Endothelial cell of umbilical vein (primary cell): ENCODE data around the gene GAD2. TPM values are rescaled to one million over a fixed set of nuclear protein-coding genes. Genes with fewer than 3 reads are reported as not detected.

ENCODE experiments used
- BruUV-seq: library from RNA; stranded (reverse); fragments of 400-500 nt; replicated peaks from 2 replicates; lab custom pipeline; 2021; lab: Mats Ljungman, UMichigan
- CTCF ChIA-PET: fragments of 300-600, 350-600 bp; sonication (Branson Sonifier 250); formaldehyde crosslinking; loops from one replicate; lab custom pipeline; 2021; ENCODE audit warnings: antibody characterized with exemption, inconsistent platforms; lab: Charles Lee
- POLR2A ChIA-PET: fragments of 300-600, 350-600 bp; sonication (Branson Sonifier 250); formaldehyde crosslinking; loops from one replicate; lab custom pipeline; 2021; ENCODE audit warnings: antibody characterized with exemption, inconsistent platforms; lab: Charles Lee
- DNase-seq: peaks from one replicate; pipeline ENCODE4 v3.0.0-alpha.2; 2011; ENCODE audit warnings: low read depth, low spot score
- FAIRE-seq: peaks from 2 replicates; lab custom pipeline; 2011; peaks lifted over from hg19 to GRCh38; lab: Jason Lieb, UNC
- H2AFZ ChIP-seq: 2 replicates; pipeline ENCODE4 v1.6.0; 2012; ENCODE audit warnings: low read depth, low read length, control low read depth, inconsistent platforms
- H3K27ac ChIP-seq: 2 replicates; pipeline ENCODE4 v1.5.1; 2011; ENCODE audit warnings: low read depth, mild to moderate bottlenecking, control low read depth, low read length, moderate library complexity; ENCODE audit not compliant: insufficient read depth
- H3K27me3 ChIP-seq, 2 experiments: 2 replicates each; pipeline versions ENCODE4 v1.6.0 to v1.6.1; 2011; ENCODE audit warnings: low read length in 2 of 2, mixed read lengths in 1 of 2; ENCODE audit not compliant: control insufficient read depth in 2 of 2, insufficient read depth in 2 of 2
- H3K36me3 ChIP-seq, 2 experiments: 2 replicates in 1 of 2; 3 replicates in 1 of 2; pipeline ENCODE4 v1.5.1; 2011; ENCODE audit warnings: low read length in 2 of 2, mild to moderate bottlenecking in 1 of 2, moderate library complexity in 1 of 2; ENCODE audit not compliant: control insufficient read depth in 2 of 2, insufficient read depth in 2 of 2; ENCODE audit errors: extremely low read depth in 1 of 2
- H3K4me1 ChIP-seq: 3 replicates; pipeline ENCODE4 v1.5.1; 2011; ENCODE audit warnings: mild to moderate bottlenecking, low read length; ENCODE audit not compliant: control insufficient read depth, insufficient read depth; ENCODE audit errors: extremely low read depth
- H3K4me2 ChIP-seq: 2 replicates; pipeline ENCODE4 v1.6.1; 2011; ENCODE audit warnings: low read length, control low read depth, mixed read lengths; ENCODE audit not compliant: insufficient read depth
- H3K4me3 ChIP-seq, 3 experiments: fragments of 200-600 bp in 1 of 3; sonication (generic), shearing (Covaris generic) in 1 of 3; replicated peaks in 1 of 3; 2 replicates each; pipeline ENCODE4 v1.5.1; 2011 to 2016; ENCODE audit warnings: control low read depth in 3 of 3, low read length in 3 of 3, mild to moderate bottlenecking in 2 of 3, inconsistent platforms in 1 of 3, low read depth in 1 of 3, moderate library complexity in 1 of 3; ENCODE audit not compliant: insufficient read depth in 1 of 3
- H3K79me2 ChIP-seq: 2 replicates; pipeline ENCODE4 v1.6.0; 2012; ENCODE audit warnings: low read length, inconsistent platforms; ENCODE audit not compliant: control insufficient read depth, insufficient read depth
- H3K9ac ChIP-seq: replicated peaks from 2 replicates; pipeline ENCODE3; 2011; ENCODE audit warnings: low read length, control low read depth; ENCODE audit not compliant: insufficient read depth; ENCODE audit errors: extremely low read depth
- H3K9me1 ChIP-seq: replicated peaks from 3 replicates; pipeline ENCODE4 v1.6.0; 2011; ENCODE audit warnings: mild to moderate bottlenecking, low read length; ENCODE audit not compliant: control insufficient read depth, insufficient read depth; ENCODE audit errors: extremely low read depth
- H3K9me3 ChIP-seq: replicated peaks from 2 replicates; pipeline ENCODE4 v1.5.1; 2012; ENCODE audit warnings: low read length, inconsistent platforms; ENCODE audit not compliant: control insufficient read depth, insufficient read depth
- H4K20me1 ChIP-seq: replicated peaks from 2 replicates; pipeline ENCODE3; 2011; ENCODE audit warnings: mild to moderate bottlenecking, low read length; ENCODE audit not compliant: control insufficient read depth, insufficient read depth; ENCODE audit errors: extremely low read depth
- CTCF ChIP-seq, 2 donors: IDR thresholded peaks; 1 replicate in 1 of 2; 2 replicates in 1 of 2; pipeline ENCODE4 v1.5.1; 2011; ENCODE audit warnings: low read length in 2 of 2, mild to moderate bottlenecking in 2 of 2, moderate library complexity in 2 of 2, control low read depth in 1 of 2, inconsistent platforms in 1 of 2, low read depth in 1 of 2; ENCODE audit not compliant: insufficient read depth in 1 of 2; ENCODE audit errors: extremely low read depth in 1 of 2
- EZH2 ChIP-seq: IDR thresholded peaks from 2 replicates; pipeline ENCODE4 v1.6.1; 2012; ENCODE audit warnings: borderline replicate concordance, low read depth, mild to moderate bottlenecking, moderate library complexity, low read length, inconsistent platforms; ENCODE audit not compliant: severe bottlenecking
- FOS ChIP-seq: IDR thresholded peaks from 2 replicates; pipeline ENCODE4 v1.6.1; 2011; ENCODE audit warnings: mild to moderate bottlenecking, low read length, moderate library complexity, borderline replicate concordance; ENCODE audit not compliant: insufficient read depth
- GATA2 ChIP-seq: IDR thresholded peaks from 2 replicates; pipeline ENCODE4 v1.7.0; 2011; ENCODE audit warnings: low read depth, mild to moderate bottlenecking, moderate library complexity, mixed read lengths, low read length; ENCODE audit not compliant: insufficient read length, insufficient read depth
- JUN ChIP-seq: IDR thresholded peaks from 2 replicates; pipeline ENCODE4 v1.6.1; 2011; ENCODE audit warnings: borderline replicate concordance, low read depth; ENCODE audit not compliant: insufficient read length, insufficient read depth
- MAX ChIP-seq: IDR thresholded peaks from 2 replicates; pipeline ENCODE4 v1.6.1; 2011; ENCODE audit not compliant: insufficient read depth, insufficient read length
- MYC ChIP-seq: IDR thresholded peaks from one replicate; pipeline ENCODE4 v1.6.1; 2011; ENCODE audit warnings: mild to moderate bottlenecking, low read depth, low read length
- POLR2A ChIP-seq: IDR thresholded peaks from 2 replicates; pipeline ENCODE4 v1.6.1; 2012; ENCODE audit warnings: low read depth, mild to moderate bottlenecking, control low read depth, low read length
- POLR2AphosphoS5 ChIP-seq: IDR thresholded peaks from 2 replicates; pipeline ENCODE4 v1.6.1; 2012; ENCODE audit warnings: low read depth, mild to moderate bottlenecking, control low read depth, low read length, moderate library complexity; ENCODE audit not compliant: insufficient read depth
- dilution Hi-C: fragments of 300-500 bp; cut with MboI; formaldehyde crosslinking; loops from one replicate; pipeline ENCODE4 v1.15.0; 2019; ENCODE audit warnings: low sequenced_read_pairs; ENCODE audit not compliant: extremely low pct_ligation_motif_present
- intact Hi-C: fragments of 100-400 bp; cut with micrococcal nuclease; formaldehyde crosslinking; loops from one replicate; pipeline ENCODE4 v1.10.0; 2022
- polyA plus RNA-seq, 4 experiments: library from polyadenylated mRNA; depleted of rRNA in 3 of 4; stranded (reverse) in 3 of 4; unstranded in 1 of 4; fragments of >200 nt; gene quantifications; 2 replicates each; pipeline versions ENCODE4 v1.2.1 to v1.2.3, GENCODE V29; 2011 to 2012; ENCODE audit warnings: missing spikeins in 1 of 4
- total RNA-seq: library from RNA; stranded (reverse); gene quantifications from 2 replicates; pipeline ENCODE4 v1.2.3, GENCODE V29; 2021

The GAD2 gene
- total and polyA plus RNA-seq, 2 donors (not counting 3 experiments of a cell fraction or from before 2014, with no cell fraction given), result not detected

- no peak overlapping the region for H3K4me2 ChIP-seq
- TF ChIP-seq FOS, result no peak
- TF ChIP-seq EZH2, result no peak
- TF ChIP-seq POLR2AphosphoS5, result no peak
- TF ChIP-seq MAX, result no peak
- TF ChIP-seq GATA2, result no peak
- TF ChIP-seq POLR2A, result no peak
- no peak for TF ChIP-seq CTCF (IDR thresholded peaks at IDR 0.05; ENCODE audit: extremely low read depth in 1 of 2, insufficient read depth in 1 of 2, low read depth in 1 of 2, low read length in 2 of 2)
- no peak for TF ChIP-seq JUN
- no peak for TF ChIP-seq MYC
- H4K20me1 ChIP-seq, result no peaks in the 10 kb centered on the region
- no peaks in the 10 kb centered on the region for H3K9me1 ChIP-seq
- intact Hi-C loops (no loop called here), dilution Hi-C loops (no loop called here)
- no peaks in the 10 kb centered on the region for H3K27me3 ChIP-seq
- ChIA-PET POLR2A (no interaction called here), CTCF (no interaction called here)
- H3K4me1 ChIP-seq, result no peaks in the 10 kb centered on the region
- H3K27ac ChIP-seq, result no peak overlapping the region
- FAIRE-seq, result no peak
- no peak for DNase-seq
- H3K9me3 ChIP-seq, result no peaks in the 10 kb centered on the region
- no TSS peak for BruUV-seq
- no peak overlapping the region for H2AFZ ChIP-seq
- no peaks in the 10 kb centered on the region for H3K36me3 ChIP-seq
- no peak overlapping the region for H3K4me3 ChIP-seq
- H3K9ac ChIP-seq, result no peak overlapping the region
- H3K79me2 ChIP-seq, result no peaks in the 10 kb centered on the region
These were observed 110.3 kb downstream of the GAD2 start for GRCh38 chr10:26326851-26327250.
